KMS-11 (cell line): ENCODE results near the gene PLCB4.

Experiments used
- H2AFZ ChIP-seq: fragments of 200-600 bp; sonication (generic); 2 replicates; pipeline ENCODE4 v1.6.1; 2016; ENCODE audit warnings: antibody characterized with exemption, mixed run types, low read depth
- H3K27ac ChIP-seq: fragments of 200-600 bp; sonication (generic); 2 replicates; pipeline ENCODE4 v1.6.1; 2016; ENCODE audit warnings: mild to moderate bottlenecking, mixed run types
- H3K27me3 ChIP-seq: fragments of 200-600 bp; sonication (generic); 2 replicates; pipeline ENCODE4 v1.6.1; 2017; ENCODE audit warnings: mild to moderate bottlenecking, low read depth, mixed run types, moderate library complexity; ENCODE audit not compliant: insufficient read depth
- H3K36me3 ChIP-seq: fragments of 200-600 bp; sonication (generic); 2 replicates; pipeline ENCODE4 v1.6.1; 2017; ENCODE audit warnings: mild to moderate bottlenecking, mixed run types; ENCODE audit not compliant: insufficient read depth
- H3K4me1 ChIP-seq: fragments of 200-600 bp; sonication (generic); 2 replicates; pipeline ENCODE4 v1.6.1; 2016; ENCODE audit warnings: mild to moderate bottlenecking, low read depth, mixed run types; ENCODE audit not compliant: poor library complexity, severe bottlenecking
- H3K4me2 ChIP-seq: fragments of 200-600 bp; sonication (generic); 2 replicates; pipeline ENCODE4 v1.7.0; 2016; ENCODE audit warnings: mild to moderate bottlenecking, mixed run types
- H3K4me3 ChIP-seq: fragments of 200-600 bp; sonication (generic); IDR thresholded peaks from 2 replicates; pipeline ENCODE4 v1.6.1; 2017; ENCODE audit warnings: low read depth, low read length, mixed read lengths; ENCODE audit not compliant: insufficient read depth
- H3K79me2 ChIP-seq: fragments of 200-600 bp; sonication (generic); 2 replicates; pipeline ENCODE4 v1.6.1; 2016; ENCODE audit warnings: low read depth, mixed run types; ENCODE audit not compliant: insufficient read depth
- H3K9ac ChIP-seq: fragments of 200-600 bp; sonication (generic); 2 replicates; pipeline ENCODE4 v1.6.1; 2016; ENCODE audit warnings: mild to moderate bottlenecking, mixed run types
- H4K20me1 ChIP-seq: fragments of 200-600 bp; sonication (generic); 2 replicates; pipeline ENCODE4 v1.6.1; 2016; ENCODE audit warnings: mild to moderate bottlenecking, mixed run types; ENCODE audit not compliant: insufficient read depth
- TF ChIP-seq, protein P1 (sequence below): fragments of 200-600 bp; sonication (generic); conservative IDR thresholded peaks from 2 replicates; pipeline ENCODE4 v1.6.1; 2017; ENCODE audit warnings: low read depth, mild to moderate bottlenecking, antibody characterized with exemption, low read length, moderate library complexity, mixed read lengths

Gene PLCB4

GRCh38 chr20:9061434-9061833 is 7.5 kb upstream of the PLCB4 start:
- H4K20me1 ChIP-seq: no peaks in the 10 kb centered on the region
- H3K4me2 ChIP-seq: no peak overlapping the region
- H3K4me3 ChIP-seq: no peak overlapping the region
- H3K9ac ChIP-seq: no peak overlapping the region
- H3K36me3 ChIP-seq: no peaks in the 10 kb centered on the region
- no peaks in the 10 kb centered on the region for H3K27me3 ChIP-seq
- H3K27ac ChIP-seq: no peak overlapping the region
- TF ChIP-seq, protein P1, sequence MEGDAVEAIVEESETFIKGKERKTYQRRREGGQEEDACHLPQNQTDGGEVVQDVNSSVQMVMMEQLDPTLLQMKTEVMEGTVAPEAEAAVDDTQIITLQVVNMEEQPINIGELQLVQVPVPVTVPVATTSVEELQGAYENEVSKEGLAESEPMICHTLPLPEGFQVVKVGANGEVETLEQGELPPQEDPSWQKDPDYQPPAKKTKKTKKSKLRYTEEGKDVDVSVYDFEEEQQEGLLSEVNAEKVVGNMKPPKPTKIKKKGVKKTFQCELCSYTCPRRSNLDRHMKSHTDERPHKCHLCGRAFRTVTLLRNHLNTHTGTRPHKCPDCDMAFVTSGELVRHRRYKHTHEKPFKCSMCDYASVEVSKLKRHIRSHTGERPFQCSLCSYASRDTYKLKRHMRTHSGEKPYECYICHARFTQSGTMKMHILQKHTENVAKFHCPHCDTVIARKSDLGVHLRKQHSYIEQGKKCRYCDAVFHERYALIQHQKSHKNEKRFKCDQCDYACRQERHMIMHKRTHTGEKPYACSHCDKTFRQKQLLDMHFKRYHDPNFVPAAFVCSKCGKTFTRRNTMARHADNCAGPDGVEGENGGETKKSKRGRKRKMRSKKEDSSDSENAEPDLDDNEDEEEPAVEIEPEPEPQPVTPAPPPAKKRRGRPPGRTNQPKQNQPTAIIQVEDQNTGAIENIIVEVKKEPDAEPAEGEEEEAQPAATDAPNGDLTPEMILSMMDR: no peak
- H2AFZ ChIP-seq: no peak overlapping the region
- H3K79me2 ChIP-seq: no peaks in the 10 kb centered on the region
- no peaks in the 10 kb centered on the region for H3K4me1 ChIP-seq

GRCh38 chr20:9062066-9062465 is 6.8 kb upstream of the PLCB4 start:
- Histone ChIP-seq H2AFZ (no peak overlapping the region), H3K36me3 (no peaks in the 10 kb centered on the region), H3K4me1 (no peaks in the 10 kb centered on the region), H3K4me3 (no peak overlapping the region), H3K4me2 (no peak overlapping the region), H3K79me2 (no peaks in the 10 kb centered on the region), H3K27me3 (no peaks in the 10 kb centered on the region), H3K9ac (no peak overlapping the region), H3K27ac (no peak overlapping the region), H4K20me1 (no peaks in the 10 kb centered on the region)
- TF ChIP-seq, protein P1: no peak

GRCh38 chr20:9066191-9066590 is 2.7 kb upstream of the PLCB4 start:
- H3K4me1 ChIP-seq: peaks cover 1% of the 10 kb centered on the region
- TF ChIP-seq, protein P1: no peak
- H3K9ac ChIP-seq: no peak overlapping the region
- no peak overlapping the region for H3K27ac ChIP-seq
- no peaks in the 10 kb centered on the region for H3K27me3 ChIP-seq
- no peak overlapping the region for H2AFZ ChIP-seq
- H3K4me2 ChIP-seq: no peak overlapping the region
- H3K4me3 ChIP-seq: no peak overlapping the region
- H3K36me3 ChIP-seq: no peaks in the 10 kb centered on the region
- H3K79me2 ChIP-seq: no peaks in the 10 kb centered on the region
- H4K20me1 ChIP-seq: no peaks in the 10 kb centered on the region

- Histone ChIP-seq H3K4me2 (no peak overlapping the region; the same call in 1 of the 2 replicates), H3K27ac (no peak overlapping the region), H3K79me2 (no peaks in the 10 kb centered on the region), H2AFZ (peak overlapping the region; percentile 57), H3K27me3 (no peaks in the 10 kb centered on the region), H3K4me3 (no peak overlapping the region), H4K20me1 (no peaks in the 10 kb centered on the region), H3K9ac (peak overlapping the region; percentile 27; the same call in 1 of the 2 replicates), H3K36me3 (no peaks in the 10 kb centered on the region), H3K4me1 (peaks cover 22% of the 10 kb centered on the region)
- TF ChIP-seq, protein P1: no peak
Measured at GRCh38 chr20:9068233-9068801, 570 bp upstream of the PLCB4 start.
